GM18505 (cell line): ENCODE results near the gene DNAI1.

Experiments used
- ATAC-seq: cut with Tn5 transposase; IDR thresholded peaks from one replicate; pipeline ENCODE4 v1.9.1; 2021; ENCODE audit not compliant: unreplicated experiment
- POLR2A ChIP-seq: IDR thresholded peaks from 4 replicates; pipeline ENCODE4 v1.6.1; 2011; ENCODE audit warnings: borderline replicate concordance; ENCODE audit not compliant: insufficient read depth, insufficient read length; ENCODE audit errors: extremely low read depth

DNAI1 gene

GRCh38 chr9:34564617-34565016, 106.0 kb downstream of the DNAI1 start:
- ATAC-seq: no peak
- no peak for TF ChIP-seq POLR2A

GRCh38 chr9:34565856-34566255, 107.3 kb downstream of the DNAI1 start:
- ATAC-seq: no peak
- no peak for TF ChIP-seq POLR2A

- no peak for TF ChIP-seq POLR2A
- no peak for ATAC-seq
These were observed 107.7 kb downstream of the DNAI1 start for GRCh38 chr9:34566322-34566721.

- ATAC-seq: no peak
- no peak for TF ChIP-seq POLR2A
These were observed 108.4 kb downstream of the DNAI1 start for GRCh38 chr9:34566972-34567371.

GRCh38 chr9:34568133-34568532, 109.5 kb downstream of the DNAI1 start:
- no peak for TF ChIP-seq POLR2A
- ATAC-seq: no peak

GRCh38 chr9:34568774-34569173, 110.2 kb downstream of the DNAI1 start:
- no peak for TF ChIP-seq POLR2A
- ATAC-seq: no peak

GRCh38 chr9:34570376-34570775, 111.8 kb downstream of the DNAI1 start:
- ATAC-seq: no peak
- TF ChIP-seq POLR2A: no peak
